ENCODE measurements around the gene MT1B.

DNA sequence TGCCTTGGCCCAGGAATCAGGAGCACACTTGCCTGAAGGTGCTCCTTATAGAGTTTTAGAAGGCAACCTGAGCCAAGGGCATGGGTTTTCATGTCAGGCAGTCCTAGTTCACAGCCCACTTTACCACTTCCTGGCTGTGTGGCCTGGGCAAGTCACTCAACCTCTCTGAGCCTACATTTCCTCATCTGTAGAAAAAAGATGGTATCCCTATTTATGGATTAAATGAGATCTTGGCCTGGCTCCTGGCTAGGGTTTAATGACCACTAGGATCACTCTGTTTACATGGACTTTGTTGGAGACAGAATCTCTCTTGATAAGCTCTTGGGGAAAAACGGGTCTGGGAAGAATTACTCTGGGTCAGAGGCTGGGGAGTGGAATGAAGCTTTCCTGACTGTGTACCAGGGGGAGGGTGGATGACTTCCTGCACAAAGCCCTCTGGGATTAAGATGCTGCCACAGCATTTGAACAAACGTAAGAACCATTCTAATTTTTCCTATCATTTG lies 41.0 kb upstream of the MT1B start:
- no peak for TF ChIP-seq POLR2A (IDR thresholded peaks at IDR 0.05)
- TF ChIP-seq, protein P1, sequence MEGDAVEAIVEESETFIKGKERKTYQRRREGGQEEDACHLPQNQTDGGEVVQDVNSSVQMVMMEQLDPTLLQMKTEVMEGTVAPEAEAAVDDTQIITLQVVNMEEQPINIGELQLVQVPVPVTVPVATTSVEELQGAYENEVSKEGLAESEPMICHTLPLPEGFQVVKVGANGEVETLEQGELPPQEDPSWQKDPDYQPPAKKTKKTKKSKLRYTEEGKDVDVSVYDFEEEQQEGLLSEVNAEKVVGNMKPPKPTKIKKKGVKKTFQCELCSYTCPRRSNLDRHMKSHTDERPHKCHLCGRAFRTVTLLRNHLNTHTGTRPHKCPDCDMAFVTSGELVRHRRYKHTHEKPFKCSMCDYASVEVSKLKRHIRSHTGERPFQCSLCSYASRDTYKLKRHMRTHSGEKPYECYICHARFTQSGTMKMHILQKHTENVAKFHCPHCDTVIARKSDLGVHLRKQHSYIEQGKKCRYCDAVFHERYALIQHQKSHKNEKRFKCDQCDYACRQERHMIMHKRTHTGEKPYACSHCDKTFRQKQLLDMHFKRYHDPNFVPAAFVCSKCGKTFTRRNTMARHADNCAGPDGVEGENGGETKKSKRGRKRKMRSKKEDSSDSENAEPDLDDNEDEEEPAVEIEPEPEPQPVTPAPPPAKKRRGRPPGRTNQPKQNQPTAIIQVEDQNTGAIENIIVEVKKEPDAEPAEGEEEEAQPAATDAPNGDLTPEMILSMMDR (IDR thresholded peaks at IDR 0.05), result no peak
- TF ChIP-seq EP300 (IDR thresholded peaks at IDR 0.05), result no peak
